OCI-LY7 (cell line): ENCODE results near the gene MCUR1.

Experiments used
- CTCF ChIP-seq: fragments of 200-600 bp; sonication (generic); conservative IDR thresholded peaks from 2 replicates; pipeline ENCODE4 v1.5.1; 2014; ENCODE audit warnings: mild to moderate bottlenecking, antibody characterized with exemption, low read length, moderate library complexity, mixed read lengths
- EZH2phosphoT487 ChIP-seq: fragments of 200-600 bp; sonication (generic); IDR thresholded peaks from 2 replicates; pipeline ENCODE4 v1.6.1; 2018; ENCODE audit warnings: low read depth, borderline replicate concordance, mild to moderate bottlenecking, mixed run types, antibody characterized with exemption, low read length, moderate library complexity, mixed read lengths

- no peak for TF ChIP-seq CTCF
- no peak for TF ChIP-seq EZH2phosphoT487
Observed at GRCh38 chr6:13778028-13778427, 36.3 kb downstream of the MCUR1 start.
